SH-SY5Y (cell line): ENCODE results near the gene IP6K3.

Experiments used
- GATA2 ChIP-seq: IDR thresholded peaks from 2 replicates; pipeline ENCODE4 v1.6.1; 2011; ENCODE audit warnings: mild to moderate bottlenecking, low read depth, low read length
- GATA3 ChIP-seq: IDR thresholded peaks from 2 replicates; pipeline ENCODE4 v1.6.1; 2011; ENCODE audit warnings: low read depth, mild to moderate bottlenecking, low read length, moderate library complexity

- TF ChIP-seq GATA2 (no peak), GATA3 (no peak)
These were observed 56.8 kb downstream of the IP6K3 start for GRCh38 chr6:33689879-33690278.
